Measurements from ENCODE around the gene FOXP1.

FOXP1 gene

DNA sequence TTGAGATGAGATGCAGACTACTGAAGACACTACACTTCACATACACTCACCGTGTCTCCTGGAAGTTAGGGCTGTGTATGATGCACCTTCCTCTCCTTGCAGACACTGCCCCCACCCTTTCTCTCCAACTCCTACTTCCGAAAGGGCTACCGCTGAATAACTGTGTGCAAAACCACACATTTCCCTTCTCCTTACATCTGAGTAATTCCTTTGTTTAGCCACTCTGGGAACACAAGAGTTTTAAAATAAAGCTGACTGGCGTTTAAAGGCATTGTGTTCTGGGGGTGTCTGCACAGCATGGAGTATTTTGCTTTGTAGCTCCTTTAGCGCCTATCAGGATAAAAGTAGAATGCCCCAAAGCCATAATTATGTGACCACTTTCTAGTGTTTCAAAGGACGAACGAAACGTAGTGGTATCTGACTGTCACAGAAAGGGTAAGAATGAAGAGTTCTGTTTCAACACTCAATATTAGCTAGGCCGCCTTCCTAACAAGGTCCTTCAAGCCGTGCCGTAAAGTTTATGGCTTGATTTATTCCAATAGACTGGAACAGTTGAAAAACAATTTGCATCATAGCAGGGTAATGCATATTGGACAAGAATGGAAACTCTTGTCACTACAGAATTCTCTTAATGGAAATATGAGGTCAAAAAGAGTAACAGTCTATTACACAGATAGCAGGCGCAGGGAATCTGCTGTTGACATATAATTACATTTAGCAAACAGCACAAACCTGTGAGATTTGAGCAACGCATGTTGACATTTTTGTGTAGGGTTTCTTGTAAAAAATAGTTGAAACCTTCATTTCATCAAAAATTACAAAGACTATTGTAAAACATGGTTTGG lies 619.9 kb downstream of the FOXP1 start:
- peaks cover 52% of the 10 kb centered on the region for H3K36me3 Mint-ChIP-seq

DNA sequence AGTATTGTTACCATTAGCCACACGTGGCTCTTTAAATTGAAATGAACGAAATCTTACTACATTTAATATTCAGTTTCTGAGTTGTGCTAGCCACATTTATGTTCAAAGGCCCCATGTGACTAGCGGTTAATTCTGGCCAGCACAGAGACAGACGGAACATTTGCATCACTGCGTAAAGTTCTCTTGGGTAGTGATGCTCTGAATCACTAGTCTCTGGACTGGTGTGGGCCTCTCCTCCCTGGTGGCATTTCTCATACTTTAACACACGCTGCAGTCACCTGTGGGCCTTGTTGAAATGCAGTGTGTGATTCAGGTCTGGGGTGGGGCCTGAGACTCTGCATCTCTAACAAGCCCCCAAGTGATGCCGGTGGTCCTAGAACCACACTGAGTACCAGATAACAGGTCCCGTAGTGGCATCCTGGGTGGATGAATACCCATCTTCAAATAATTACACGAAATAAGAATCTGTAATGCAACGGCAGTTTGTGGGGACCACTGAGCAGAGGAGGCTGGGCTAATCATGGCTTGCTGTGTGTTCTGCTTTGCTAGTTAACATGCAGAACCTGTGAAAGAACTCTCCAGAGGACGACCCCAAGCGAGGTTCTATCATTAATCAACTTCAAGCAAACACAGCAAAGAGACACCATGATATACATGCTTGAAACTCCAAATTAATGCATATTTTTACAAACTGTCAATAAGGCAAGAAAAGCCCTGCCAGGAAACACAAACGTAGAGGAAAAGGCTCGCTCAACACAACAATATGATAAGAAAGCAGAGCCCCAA lies 623.8 kb downstream of the FOXP1 start:
- Mint-ChIP-seq H3K4me1 (no peaks in the 10 kb centered on the region), H3K4me3 (no peak overlapping the region), H3K27ac (no peak overlapping the region), H3K27me3 (no peaks in the 10 kb centered on the region), H3K36me3 (peaks cover 46% of the 10 kb centered on the region), H3K9me3 (no peaks in the 10 kb centered on the region)
- ATAC-seq: no peak

More for the DNA sequence above, 619.9 kb downstream of the FOXP1 start:
- Mint-ChIP-seq H3K4me3 (no peak overlapping the region), H3K27ac (no peak overlapping the region), H3K27me3 (no peaks in the 10 kb centered on the region), H3K4me1 (no peaks in the 10 kb centered on the region), H3K9me3 (no peaks in the 10 kb centered on the region)
- ATAC-seq: no peak

DNA sequence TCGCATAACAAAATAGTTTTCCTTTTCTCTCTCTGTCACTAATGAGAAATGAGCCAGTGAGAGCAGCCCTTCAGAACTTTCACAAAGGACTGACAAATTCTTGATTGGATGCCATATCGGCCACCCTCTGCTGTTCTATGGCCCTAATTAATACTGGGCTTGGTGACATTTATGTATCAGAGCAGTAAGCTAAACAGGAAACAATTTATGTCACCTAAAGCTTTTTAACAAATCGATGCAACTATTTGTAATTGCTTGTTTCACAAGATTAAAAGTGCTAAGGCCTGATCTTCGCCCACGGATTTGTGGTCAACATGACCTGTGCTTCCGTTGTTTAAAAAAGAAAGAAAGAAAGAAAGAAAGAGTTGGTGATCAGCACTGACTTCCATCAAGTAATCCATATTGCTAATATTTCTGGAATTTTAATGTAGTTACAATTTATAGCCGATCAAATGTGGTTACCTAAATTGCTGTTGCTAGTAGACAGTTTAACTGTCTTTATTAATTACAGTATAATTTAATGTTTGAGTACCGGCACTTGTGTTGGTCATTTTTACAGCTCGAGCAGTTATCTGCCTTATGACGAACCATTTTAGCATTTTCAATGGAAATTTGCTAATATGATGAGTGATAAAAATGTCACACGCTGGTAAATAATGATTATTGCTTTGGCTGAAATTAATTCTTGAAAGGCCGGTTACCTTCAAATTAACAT lies 631.3 kb downstream of the FOXP1 start:
- Mint-ChIP-seq H3K36me3 (no peaks in the 10 kb centered on the region), H3K27ac (no peak overlapping the region), H3K9me3 (no peaks in the 10 kb centered on the region), H3K27me3 (no peaks in the 10 kb centered on the region), H3K4me1 (no peaks in the 10 kb centered on the region), H3K4me3 (no peak overlapping the region)
- ATAC-seq: no peak

DNA sequence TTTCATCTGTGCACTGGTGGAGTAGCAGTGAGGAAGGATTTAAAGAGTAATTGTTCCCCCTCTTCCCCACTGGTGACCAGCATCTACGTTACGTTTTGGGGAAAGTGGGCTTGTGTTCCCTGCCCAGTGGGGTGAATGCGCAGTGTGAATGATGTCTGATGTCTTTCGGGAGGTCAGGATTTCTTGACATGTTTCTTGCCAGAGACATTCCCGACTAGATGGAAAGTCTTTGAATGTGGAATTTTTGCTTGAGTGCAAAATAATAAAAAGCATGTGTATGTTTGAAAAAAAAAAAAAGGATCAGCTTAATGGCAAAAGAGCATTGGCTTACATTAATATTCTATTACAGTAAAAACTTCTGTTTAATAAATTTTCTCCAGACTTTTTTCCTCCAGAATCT lies 632.2 kb downstream of the FOXP1 start:
- no peaks in the 10 kb centered on the region for H3K36me3 Mint-ChIP-seq
- ATAC-seq: no peak
- no peak overlapping the region for H3K4me3 Mint-ChIP-seq
- H3K9me3 Mint-ChIP-seq: no peaks in the 10 kb centered on the region
- no peaks in the 10 kb centered on the region for H3K4me1 Mint-ChIP-seq
- H3K27ac Mint-ChIP-seq: no peak overlapping the region
- no peaks in the 10 kb centered on the region for H3K27me3 Mint-ChIP-seq

DNA sequence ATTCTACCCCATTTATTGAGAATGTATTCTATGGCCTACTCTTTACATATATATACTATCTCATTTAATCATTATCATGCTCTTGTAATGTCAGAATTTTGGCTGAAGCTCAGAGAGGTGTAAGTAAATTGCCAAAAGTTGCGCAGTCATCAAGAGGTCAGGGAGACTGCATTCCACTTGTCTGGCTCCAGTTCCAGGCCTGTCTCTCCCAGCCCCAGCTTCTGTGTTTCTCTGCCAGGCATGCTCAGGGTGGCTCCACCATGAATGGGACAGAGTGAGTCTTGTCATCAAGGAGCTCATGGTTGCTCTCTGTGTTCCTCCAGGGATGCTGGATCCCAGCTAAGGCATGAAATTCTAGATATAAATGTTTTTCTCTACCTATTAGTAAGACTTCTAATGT lies 635.9 kb downstream of the FOXP1 start:
- Mint-ChIP-seq H3K4me3 (no peak overlapping the region), H3K27ac (no peak overlapping the region), H3K27me3 (peaks cover 12% of the 10 kb centered on the region), H3K36me3 (no peaks in the 10 kb centered on the region), H3K9me3 (no peaks in the 10 kb centered on the region), H3K4me1 (no peaks in the 10 kb centered on the region)
- no peak for ATAC-seq

DNA sequence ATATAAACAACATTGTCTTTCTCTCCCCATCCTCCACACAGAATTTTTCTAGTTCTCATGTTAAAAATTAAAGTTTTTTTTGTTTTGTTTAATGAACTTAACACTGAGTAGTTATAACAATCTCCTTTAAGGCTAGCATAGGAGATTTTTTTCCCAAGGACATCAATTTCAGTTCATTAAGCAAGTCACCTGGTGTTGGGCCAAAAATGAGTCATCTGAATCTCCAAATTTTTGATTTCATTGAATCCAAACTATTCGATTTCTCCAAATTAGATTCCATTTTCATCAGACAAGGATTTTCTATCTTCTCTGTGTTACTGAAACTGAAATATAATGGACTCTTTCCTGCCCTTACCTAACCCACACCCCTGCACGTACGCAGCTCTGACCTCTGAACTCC lies 639.6 kb downstream of the FOXP1 start:
- Mint-ChIP-seq H3K36me3 (no peaks in the 10 kb centered on the region), H3K4me3 (no peak overlapping the region), H3K27ac (no peak overlapping the region), H3K9me3 (peaks cover 3% of the 10 kb centered on the region), H3K4me1 (no peaks in the 10 kb centered on the region), H3K27me3 (peaks cover 38% of the 10 kb centered on the region)
- ATAC-seq: no peak

- no peak overlapping the region for H3K4me3 Mint-ChIP-seq
- H3K9me3 Mint-ChIP-seq: no peaks in the 10 kb centered on the region
- no peaks in the 10 kb centered on the region for H3K27me3 Mint-ChIP-seq
- no peaks in the 10 kb centered on the region for H3K36me3 Mint-ChIP-seq
- H3K4me1 Mint-ChIP-seq: no peaks in the 10 kb centered on the region
- no peak overlapping the region for H3K27ac Mint-ChIP-seq
- no peak for ATAC-seq
Observed at GRCh38 chr3:70933105-70933810, 650.3 kb downstream of the FOXP1 start.

DNA sequence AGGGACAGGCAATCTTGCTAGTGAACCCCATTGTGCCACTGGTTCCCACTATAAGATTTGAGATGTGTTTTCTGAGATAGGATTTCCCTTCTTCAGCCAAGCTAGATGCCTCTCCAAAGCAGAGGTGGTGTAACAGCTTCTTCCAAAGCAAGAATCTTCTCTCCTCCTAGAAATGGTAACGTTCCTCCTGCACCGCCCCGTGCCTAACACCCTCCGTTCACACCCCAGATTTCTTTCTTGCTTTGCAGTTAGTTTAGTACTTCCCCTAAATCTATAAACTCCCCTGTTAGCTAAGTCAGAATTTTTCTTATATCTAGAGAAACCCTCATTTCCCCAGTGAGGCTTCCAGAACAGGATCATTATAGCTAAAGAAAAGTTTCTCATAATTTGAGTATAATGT lies 653.5 kb downstream of the FOXP1 start:
- Mint-ChIP-seq H3K27me3 (no peaks in the 10 kb centered on the region), H3K4me3 (no peak overlapping the region), H3K27ac (no peak overlapping the region), H3K36me3 (no peaks in the 10 kb centered on the region), H3K9me3 (no peaks in the 10 kb centered on the region), H3K4me1 (no peaks in the 10 kb centered on the region)
- no peak for ATAC-seq

DNA sequence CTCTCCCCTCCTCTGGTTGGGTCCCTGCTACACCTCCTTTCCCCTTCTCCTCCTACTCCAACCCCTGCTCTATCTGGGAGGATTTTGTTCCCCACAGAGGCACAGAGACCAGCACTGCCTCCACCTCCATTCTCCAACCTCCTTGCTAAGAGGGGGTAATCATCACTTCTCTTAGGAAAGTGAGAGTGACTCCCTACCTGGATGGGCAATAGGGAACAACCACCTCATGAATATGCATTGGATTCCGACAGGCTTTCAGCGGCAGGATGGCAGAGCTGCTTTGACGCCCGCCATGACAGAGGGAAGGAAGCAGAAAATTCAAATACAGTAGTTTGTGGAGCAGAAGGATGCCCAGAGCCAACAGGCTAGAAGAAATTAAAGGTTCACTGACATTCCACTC lies 656.3 kb downstream of the FOXP1 start:
- Mint-ChIP-seq H3K27ac (no peak overlapping the region), H3K4me1 (no peaks in the 10 kb centered on the region), H3K9me3 (peaks cover 7% of the 10 kb centered on the region), H3K27me3 (no peaks in the 10 kb centered on the region), H3K36me3 (no peaks in the 10 kb centered on the region), H3K4me3 (no peak overlapping the region)
- ATAC-seq: no peak

GRCh38 chr3:70926835-70927234 lies 656.7 kb downstream of the FOXP1 start:
- no peaks in the 10 kb centered on the region for H3K36me3 Mint-ChIP-seq
- H3K27ac Mint-ChIP-seq: no peak overlapping the region
- ATAC-seq: no peak
- no peak overlapping the region for H3K4me3 Mint-ChIP-seq
- no peaks in the 10 kb centered on the region for H3K27me3 Mint-ChIP-seq
- H3K9me3 Mint-ChIP-seq: peaks cover 7% of the 10 kb centered on the region
- H3K4me1 Mint-ChIP-seq: no peaks in the 10 kb centered on the region

DNA sequence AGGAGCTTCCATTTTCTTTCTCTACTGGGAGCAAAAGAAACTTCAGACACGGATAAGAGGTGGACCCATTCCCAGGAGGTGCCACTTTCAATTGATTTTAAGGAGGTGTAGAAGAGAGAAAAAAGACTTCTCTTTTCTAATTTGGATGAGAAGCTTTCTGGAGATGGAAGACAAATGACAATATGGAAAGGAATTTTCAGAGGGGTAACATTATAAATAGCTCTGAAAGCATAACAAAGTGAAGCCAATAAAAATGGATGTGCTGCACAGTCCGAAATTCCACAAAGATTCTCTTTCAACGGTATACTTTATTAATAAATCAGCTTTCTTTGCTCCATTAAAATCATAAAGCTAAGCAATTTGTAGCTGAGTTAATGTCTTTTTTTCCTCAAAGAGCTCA lies 663.9 kb downstream of the FOXP1 start:
- Mint-ChIP-seq H3K27ac (no peak overlapping the region), H3K36me3 (no peaks in the 10 kb centered on the region), H3K4me3 (no peak overlapping the region), H3K27me3 (peaks cover 11% of the 10 kb centered on the region), H3K4me1 (no peaks in the 10 kb centered on the region), H3K9me3 (peaks cover 7% of the 10 kb centered on the region)
- ATAC-seq: no peak

GRCh38 chr3:70919091-70919490 lies 664.4 kb downstream of the FOXP1 start:
- peaks cover 16% of the 10 kb centered on the region for H3K27me3 Mint-ChIP-seq
- H3K9me3 Mint-ChIP-seq: peaks cover 7% of the 10 kb centered on the region
- ATAC-seq: no peak
- no peak overlapping the region for H3K27ac Mint-ChIP-seq
- no peaks in the 10 kb centered on the region for H3K36me3 Mint-ChIP-seq
- no peaks in the 10 kb centered on the region for H3K4me1 Mint-ChIP-seq
- H3K4me3 Mint-ChIP-seq: no peak overlapping the region

DNA sequence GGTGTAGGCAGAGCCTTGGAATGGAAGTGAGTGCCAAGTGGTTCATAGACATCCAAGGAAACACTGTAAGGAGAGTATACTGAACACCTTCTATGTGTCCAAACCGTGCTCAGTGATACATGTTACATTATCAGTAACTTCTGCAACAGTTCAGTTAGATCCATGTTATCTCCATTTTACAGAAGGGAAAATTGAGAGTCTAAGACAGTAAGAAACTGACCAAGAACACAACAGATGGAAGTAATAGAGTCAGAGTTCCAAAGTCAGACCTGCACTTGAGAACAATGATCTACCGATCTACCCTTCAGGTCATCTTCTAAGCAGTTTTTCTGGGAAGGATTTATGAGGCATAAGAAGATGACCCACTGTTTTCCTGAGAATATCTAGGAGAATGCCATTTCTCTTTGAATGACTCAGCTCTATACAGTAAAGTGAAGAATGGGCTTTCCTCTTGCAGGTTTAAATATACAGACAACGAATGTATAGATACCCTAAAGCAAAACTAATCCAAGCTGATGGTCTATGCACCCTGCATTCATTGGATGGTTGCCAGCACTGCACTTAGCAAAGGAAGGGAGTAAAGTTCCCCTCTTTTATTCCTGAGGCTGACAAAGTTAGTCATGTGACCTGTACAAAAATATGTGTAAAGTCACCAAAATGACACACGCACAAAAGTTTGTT lies 667.0 kb downstream of the FOXP1 start:
- H3K4me1 Mint-ChIP-seq: no peaks in the 10 kb centered on the region
- H3K4me3 Mint-ChIP-seq: no peak overlapping the region
- H3K36me3 Mint-ChIP-seq: no peaks in the 10 kb centered on the region
- H3K27ac Mint-ChIP-seq: no peak overlapping the region
- H3K27me3 Mint-ChIP-seq: peaks cover 21% of the 10 kb centered on the region
- ATAC-seq: no peak
- no peaks in the 10 kb centered on the region for H3K9me3 Mint-ChIP-seq

GRCh38 chr3:70914862-70915261 lies 668.7 kb downstream of the FOXP1 start:
- Mint-ChIP-seq H3K4me3 (no peak overlapping the region), H3K27me3 (peaks cover 30% of the 10 kb centered on the region), H3K36me3 (no peaks in the 10 kb centered on the region), H3K9me3 (no peaks in the 10 kb centered on the region), H3K27ac (no peak overlapping the region), H3K4me1 (no peaks in the 10 kb centered on the region)
- no peak for ATAC-seq

Data from stimulated activated memory B cell treated with anti-CD40 and anti-IgM and Interleukin-4, amounts not matched to agents 10 μg/mL and 1 μg/mL and 100 μg/mL, for 72 hours (primary cell).